OCI-LY3 (cell line): ENCODE data around the gene ACP3.

Experiments used
- EZH2phosphoT487 ChIP-seq: fragments of 200-600 bp; shearing (Covaris generic); IDR thresholded peaks from 2 replicates; pipeline ENCODE4 v1.6.1; 2018; ENCODE audit warnings: antibody characterized with exemption, mixed run types, low read depth
- TF ChIP-seq, protein P1 (sequence below): fragments of 200-600, 300-600 bp; sonication (generic); IDR thresholded peaks from 2 replicates; pipeline ENCODE4 v1.5.1; 2014; ENCODE audit warnings: antibody characterized with exemption, low read length, low read depth

DNA sequence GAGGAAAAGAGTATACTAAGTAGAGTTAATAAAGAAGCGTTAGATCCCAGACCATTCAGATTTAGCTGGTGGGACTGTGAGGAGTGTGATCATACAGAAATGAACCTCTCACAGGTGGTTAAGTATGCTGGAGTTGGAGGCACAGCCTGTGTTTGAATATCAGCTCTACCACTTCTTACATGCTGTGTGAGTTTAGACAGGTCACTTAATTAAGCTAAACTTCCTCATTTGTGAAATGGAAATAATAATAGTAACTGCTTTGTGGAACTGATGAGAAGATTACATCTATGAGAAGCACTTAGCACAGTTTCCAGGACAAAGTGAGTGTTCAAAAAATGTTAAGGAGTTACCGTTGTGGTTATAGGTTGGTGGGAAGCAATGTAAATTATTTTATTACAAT is 8.4 kb downstream of the ACP3 start:
- TF ChIP-seq, protein P1, sequence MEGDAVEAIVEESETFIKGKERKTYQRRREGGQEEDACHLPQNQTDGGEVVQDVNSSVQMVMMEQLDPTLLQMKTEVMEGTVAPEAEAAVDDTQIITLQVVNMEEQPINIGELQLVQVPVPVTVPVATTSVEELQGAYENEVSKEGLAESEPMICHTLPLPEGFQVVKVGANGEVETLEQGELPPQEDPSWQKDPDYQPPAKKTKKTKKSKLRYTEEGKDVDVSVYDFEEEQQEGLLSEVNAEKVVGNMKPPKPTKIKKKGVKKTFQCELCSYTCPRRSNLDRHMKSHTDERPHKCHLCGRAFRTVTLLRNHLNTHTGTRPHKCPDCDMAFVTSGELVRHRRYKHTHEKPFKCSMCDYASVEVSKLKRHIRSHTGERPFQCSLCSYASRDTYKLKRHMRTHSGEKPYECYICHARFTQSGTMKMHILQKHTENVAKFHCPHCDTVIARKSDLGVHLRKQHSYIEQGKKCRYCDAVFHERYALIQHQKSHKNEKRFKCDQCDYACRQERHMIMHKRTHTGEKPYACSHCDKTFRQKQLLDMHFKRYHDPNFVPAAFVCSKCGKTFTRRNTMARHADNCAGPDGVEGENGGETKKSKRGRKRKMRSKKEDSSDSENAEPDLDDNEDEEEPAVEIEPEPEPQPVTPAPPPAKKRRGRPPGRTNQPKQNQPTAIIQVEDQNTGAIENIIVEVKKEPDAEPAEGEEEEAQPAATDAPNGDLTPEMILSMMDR = no peak
- no peak for TF ChIP-seq EZH2phosphoT487
